ENCODE data around the gene PLCD3. TPM values are rescaled to one million over a fixed set of nuclear protein-coding genes. Genes with fewer than 3 reads are reported as not detected.
A peak's percentile ranks its signal among the peaks of the same experiment; 100 is the strongest.

The PLCD3 gene
- total and polyA plus RNA-seq, 2 of the 8 experiments (the other 6 are each of a cell fraction or from before 2014, with no cell fraction given), result 26.5 to 48.1 TPM

DNA sequence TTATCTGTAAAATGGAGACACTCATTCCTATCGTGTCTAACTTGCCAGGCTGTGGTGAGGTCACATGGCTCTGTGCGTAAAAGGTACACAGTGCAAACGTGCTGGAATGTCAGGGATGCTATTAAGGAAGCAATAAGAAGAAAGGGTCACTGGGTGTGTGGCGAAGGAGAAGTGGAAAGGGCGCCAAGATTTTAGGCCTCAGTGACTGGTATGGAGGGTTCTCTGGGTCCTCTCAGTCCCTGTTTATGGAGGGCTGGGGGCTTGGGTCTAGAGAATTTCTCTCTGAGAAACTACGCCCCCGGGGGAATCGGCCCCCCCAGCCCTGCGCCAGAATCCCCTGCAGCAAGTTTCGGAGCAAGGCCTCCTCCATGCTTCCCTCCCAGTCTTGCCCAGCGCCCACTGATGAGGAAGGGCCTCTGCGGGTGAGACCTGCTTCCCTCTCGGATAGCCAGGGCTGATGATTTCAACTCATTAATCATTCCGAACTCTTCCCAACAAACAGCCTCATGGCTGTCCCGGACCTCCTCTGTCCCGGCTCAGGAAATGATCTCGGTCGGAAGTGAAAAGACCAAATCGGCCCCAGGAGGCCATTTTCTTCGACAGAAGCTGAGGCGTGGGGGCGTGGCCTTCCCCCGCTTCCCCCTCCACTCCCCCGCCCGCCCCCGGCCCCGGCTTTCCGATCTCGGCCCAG lies 14.7 kb upstream of the PLCD3 start:
- ChIA-PET POLR2A (ENCODE audit: partially characterized antibody) (interaction anchor here (0.5 to 20.3 kb wide), 16 partner anchors 15 to 132 kb away, joined by 3 to 1076 read pairs (median 4); partner anchors contain the start of genes ACBD4, FMNL1, HEXIM2 and PLCD3), CTCF (ENCODE audit: partially characterized antibody) (interaction anchor here (0.7 to 9.4 kb wide), 7 partner anchors 12 to 125 kb away, joined by 3 to 187 read pairs (median 24); partner anchors contain the start of genes ACBD4 and FMNL1)
- no peak overlapping the region for H2BK120ac ChIP-seq (replicated peaks; ENCODE audit: low read depth, low read length)
- TF ChIP-seq KDM4A (IDR thresholded peaks at IDR 0.05; ENCODE audit: low read depth, low read length, severe bottlenecking) (no peak), PHF8 (conservative IDR thresholded peaks at IDR 0.05; ENCODE audit: low read depth, low read length) (no peak), POLR2AphosphoS5 (IDR thresholded peaks at IDR 0.05; ENCODE audit: low read depth, low read length) (peak; percentile 9; the same call in 1 of the 2 replicates), RNF2 (IDR thresholded peaks at IDR 0.05; ENCODE audit: borderline replicate concordance, low read depth, low read length, missing control alignments, poor library complexity, severe bottlenecking) (no peak), TAF7 (optimal IDR thresholded peaks at IDR 0.05; ENCODE audit: borderline replicate concordance, low read depth, low read length) (peak; percentile 49), NANOG (IDR thresholded peaks at IDR 0.05; ENCODE audit: insufficient read depth, low read depth, low read length, poor library complexity, severe bottlenecking) (no peak), KDM5A (IDR thresholded peaks at IDR 0.05; ENCODE audit: low read length) (peak; percentile 17; the same call in 1 of the 2 replicates), SIRT6 (IDR thresholded peaks at IDR 0.05; ENCODE audit: low read length) (no peak)

More for the DNA sequence above, 14.7 kb upstream of the PLCD3 start:
- peaks cover 5 to 10% of the 10 kb centered on the region in 2 experiments for H4K20me1 ChIP-seq (replicated peaks in 1 of 2; ENCODE audit: control insufficient read depth in 1 of 2, insufficient read depth in 2 of 2, low read length in 2 of 2)
- DNase-seq (ENCODE audit: low read depth in 1 of 2, low spot score in 2 of 2) (no peak), FAIRE-seq (no peak)
- H3K4me1 ChIP-seq (replicated peaks in 1 of 4; ENCODE audit: control insufficient read depth in 3 of 4, insufficient read depth in 4 of 4, low read length in 3 of 4), result peaks cover 3 to 23% (median 19%) of the 10 kb centered on the region in 4 experiments
- peak overlapping the region; percentile 81 for H4K91ac ChIP-seq (replicated peaks; ENCODE audit: insufficient read length, low read length)
- H2BK20ac ChIP-seq (ENCODE audit: low read length), result no peak overlapping the region
- peak overlapping the region; percentile 68 to 93 (median 74) for H3K4me3 ChIP-seq (ENCODE audit: extremely low read depth in 1 of 4, insufficient read depth in 2 of 4, low read depth in 3 of 4, low read length in 4 of 4)
- H3K23ac ChIP-seq (ENCODE audit: insufficient read length), result no peak overlapping the region
- peak overlapping the region; percentile 71 for H4K5ac ChIP-seq (ENCODE audit: insufficient read length, low read depth, low read length)
- H3K56ac ChIP-seq (replicated peaks; ENCODE audit: insufficient read length, low read depth, low read length), result peak overlapping the region; percentile 77
- H3K4me2 ChIP-seq (ENCODE audit: insufficient read depth in 1 of 2, low read depth in 2 of 2, low read length in 2 of 2), result peak overlapping the region; percentile 68 to 70
- no peak overlapping the region for H3K4ac ChIP-seq (replicated peaks; ENCODE audit: insufficient read length, low read depth, low read length)
- no peak overlapping the region for H3K14ac ChIP-seq (ENCODE audit: insufficient read length)
- peak overlapping the region; percentile 96 for H2BK5ac ChIP-seq (ENCODE audit: low read depth, low read length)
- H3K23me2 ChIP-seq (ENCODE audit: low read depth, low read length), result peaks cover 22% of the 10 kb centered on the region
- H3K79me2 ChIP-seq (ENCODE audit: control insufficient read depth in 1 of 2, insufficient read depth in 2 of 2, low read length in 2 of 2), result peaks cover 0 to 26% of the 10 kb centered on the region in 2 experiments; a peak in 2 of 4 replicates
- no peak overlapping the region for H2AFZ ChIP-seq (ENCODE audit: low read length)
- peak overlapping the region; percentile 20 for H2BK12ac ChIP-seq (ENCODE audit: low read depth, low read length)
- peak overlapping the region; percentile 82 for H3K18ac ChIP-seq (ENCODE audit: extremely low read depth, low read length)
- peak overlapping the region; percentile 93; the same call in 1 of the 2 replicates for H4K8ac ChIP-seq (ENCODE audit: extremely low read depth, insufficient read depth, low read length)
- 31% methylated on average over 18 of the region's 29 CpGs; no CpG with 5 or more reads in 1 of the 2 experiments for WGBS, 2 experiments (ENCODE audit: extremely low coverage in 1 of 2, insufficient coverage in 1 of 2, insufficient read length in 1 of 2, insufficient replicate concordance in 2 of 2, low coverage in 1 of 2, low lambda C conversion rate in 2 of 2, missing lambda C conversion rate in 1 of 2)
- H3K36me3 ChIP-seq (ENCODE audit: control insufficient read depth in 2 of 4, insufficient read depth in 4 of 4, low read length in 3 of 4), result no peaks in the 10 kb centered on the region
- H2AK5ac ChIP-seq (ENCODE audit: low read depth, low read length), result peak overlapping the region; percentile 85; the same call in 1 of the 2 replicates
- H3K9me3 ChIP-seq (ENCODE audit: insufficient read depth in 2 of 2, low read depth in 1 of 2, low read length in 1 of 2), result no peaks in the 10 kb centered on the region
- H3K9ac ChIP-seq (replicated peaks in 1 of 4; ENCODE audit: extremely low read depth in 1 of 4, low read depth in 3 of 4, low read length in 3 of 4), result peak overlapping the region; percentile 88 to 96 (median 94)
- H3K27ac ChIP-seq (ENCODE audit: low read depth, low read length), result peak overlapping the region; percentile 99
- H3K79me1 ChIP-seq (ENCODE audit: low read depth, low read length), result peaks cover 3% of the 10 kb centered on the region; the same call in 1 of the 2 replicates
- H3K27me3 ChIP-seq (replicated peaks in 1 of 4; ENCODE audit: control insufficient read depth in 3 of 4, extremely low read depth in 1 of 4, insufficient read depth in 3 of 4, low read length in 3 of 4), result no peaks in the 10 kb centered on the region
- peak overlapping the region; percentile 14; the same call in 1 of the 2 replicates for H2BK15ac ChIP-seq (ENCODE audit: low read length)
